Keratinocyte (primary cell): ENCODE data around the gene HIP1R.

Source experiments
- CTCF ChIP-seq, 3 experiments: IDR thresholded peaks in 1 of 3; conservative IDR thresholded peaks in 1 of 3; optimal IDR thresholded peaks in 1 of 3; 2 replicates in 2 of 3; 3 replicates in 1 of 3; pipeline versions ENCODE3 to v1.5.1; 2011; ENCODE audit warnings: low read length in 3 of 3, mild to moderate bottlenecking in 3 of 3, moderate library complexity in 2 of 3, control low read depth in 1 of 3, inconsistent platforms in 1 of 3; ENCODE audit not compliant: insufficient read depth in 2 of 3; ENCODE audit errors: extremely low read depth in 1 of 3
- EZH2 ChIP-seq: IDR thresholded peaks from one replicate; pipeline ENCODE4 v1.6.1; 2012; ENCODE audit warnings: inconsistent platforms, mild to moderate bottlenecking, low read length, moderate library complexity

- TF ChIP-seq CTCF (optimal IDR thresholded peaks at IDR 0.05 in 1 of 3, IDR thresholded peaks at IDR 0.05 in 1 of 3, conservative IDR thresholded peaks at IDR 0.05 in 1 of 3; ENCODE audit: extremely low read depth in 1 of 3, insufficient read depth in 2 of 3, low read length in 3 of 3) (no peak), EZH2 (no peak)
Measured at GRCh38 chr12:122799641-122800243, 35.5 kb upstream of the HIP1R start.
